GM15510 (cell line): ENCODE results near the gene WDR27.

ENCODE experiments used
- POLR2A ChIP-seq: IDR thresholded peaks from 3 replicates; pipeline ENCODE4 v1.6.1; 2011; ENCODE audit warnings: borderline replicate concordance; ENCODE audit not compliant: insufficient read length; ENCODE audit errors: extremely low read depth

WDR27 gene

GRCh38 chr6:169579407-169580111 is 122.3 kb downstream of the WDR27 start:
- TF ChIP-seq POLR2A, result no peak

- TF ChIP-seq POLR2A, result no peak
These were observed 123.9 kb downstream of the WDR27 start for GRCh38 chr6:169577974-169578373.

DNA sequence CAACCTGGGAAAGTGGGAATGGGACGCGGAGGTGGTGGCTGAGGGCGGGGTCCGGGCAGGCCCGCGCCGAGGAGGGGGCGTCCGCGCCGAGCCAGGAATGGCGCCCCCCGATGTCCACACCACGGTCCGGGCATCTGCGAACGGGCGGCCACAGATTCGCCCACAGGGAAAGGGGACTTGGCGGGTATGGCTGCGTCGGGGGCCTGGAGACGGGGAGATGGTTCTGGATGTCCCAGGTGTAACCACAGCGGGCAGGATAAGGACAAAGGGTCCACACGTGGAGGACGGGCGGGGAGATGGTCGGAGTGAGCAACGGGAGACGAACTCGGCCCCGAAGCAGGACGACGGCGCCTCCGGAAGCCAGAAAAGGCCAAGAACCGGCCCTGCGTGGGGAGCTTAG is 124.6 kb downstream of the WDR27 start:
- TF ChIP-seq POLR2A, result no peak

DNA sequence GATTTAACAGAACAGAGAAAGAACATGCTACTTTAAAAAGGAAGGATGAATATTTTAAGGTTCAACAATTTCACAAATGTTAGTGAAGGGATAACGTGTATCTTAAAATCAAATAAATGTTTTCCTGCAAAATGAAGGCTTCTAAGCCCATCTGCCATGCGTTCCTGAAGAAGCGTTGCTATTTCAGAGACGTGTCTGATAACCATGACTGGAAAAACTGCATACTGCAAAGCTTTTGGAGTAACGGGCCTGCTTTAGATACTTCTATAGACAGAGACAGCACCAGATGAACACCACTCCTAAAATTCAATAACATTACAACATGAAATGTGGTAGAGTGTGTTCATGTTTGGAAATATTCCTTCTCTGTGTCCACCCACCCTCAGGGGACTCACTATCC is 126.0 kb downstream of the WDR27 start:
- no peak for TF ChIP-seq POLR2A

GRCh38 chr6:169575365-169575764 is 126.5 kb downstream of the WDR27 start:
- TF ChIP-seq POLR2A, result no peak

DNA sequence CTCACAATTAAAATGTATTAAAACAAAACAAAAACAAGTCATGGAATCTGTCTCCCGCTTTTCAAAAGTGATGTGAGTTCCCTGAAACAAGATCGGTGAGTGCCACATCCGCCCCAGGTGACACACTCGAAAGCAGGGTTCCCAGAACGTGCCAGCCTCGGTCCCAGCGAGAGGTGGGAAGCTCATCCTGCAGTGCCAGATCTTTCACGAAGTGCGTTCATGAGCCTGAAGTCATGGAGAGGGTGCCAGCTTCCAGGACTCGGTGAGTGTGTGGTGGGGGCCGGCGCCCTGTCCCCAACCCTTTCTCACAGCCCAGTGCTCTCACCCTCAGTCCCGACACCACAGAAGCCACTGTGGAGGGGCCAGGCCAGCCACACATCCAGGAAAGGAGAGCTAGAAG is 127.4 kb downstream of the WDR27 start:
- TF ChIP-seq POLR2A, result no peak

DNA sequence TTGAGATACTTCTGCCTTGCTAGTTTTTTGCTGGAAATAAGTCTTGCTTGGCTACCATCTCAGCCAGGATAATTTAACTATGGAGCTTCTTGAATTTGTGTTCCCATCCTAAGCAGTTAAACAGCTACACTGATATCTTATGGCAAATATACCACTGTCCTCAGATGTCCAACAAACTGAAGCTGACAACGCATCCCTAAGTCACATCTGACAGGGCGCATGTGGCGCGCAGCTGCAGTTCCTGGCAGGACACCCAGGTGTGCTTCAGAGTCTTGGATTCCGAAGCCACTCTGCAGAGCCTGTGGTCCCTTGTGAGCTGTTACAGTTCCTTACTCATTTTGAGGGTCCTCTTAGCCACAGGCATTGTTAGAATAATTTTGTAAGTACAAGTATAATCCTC is 127.9 kb downstream of the WDR27 start:
- TF ChIP-seq POLR2A, result no peak

DNA sequence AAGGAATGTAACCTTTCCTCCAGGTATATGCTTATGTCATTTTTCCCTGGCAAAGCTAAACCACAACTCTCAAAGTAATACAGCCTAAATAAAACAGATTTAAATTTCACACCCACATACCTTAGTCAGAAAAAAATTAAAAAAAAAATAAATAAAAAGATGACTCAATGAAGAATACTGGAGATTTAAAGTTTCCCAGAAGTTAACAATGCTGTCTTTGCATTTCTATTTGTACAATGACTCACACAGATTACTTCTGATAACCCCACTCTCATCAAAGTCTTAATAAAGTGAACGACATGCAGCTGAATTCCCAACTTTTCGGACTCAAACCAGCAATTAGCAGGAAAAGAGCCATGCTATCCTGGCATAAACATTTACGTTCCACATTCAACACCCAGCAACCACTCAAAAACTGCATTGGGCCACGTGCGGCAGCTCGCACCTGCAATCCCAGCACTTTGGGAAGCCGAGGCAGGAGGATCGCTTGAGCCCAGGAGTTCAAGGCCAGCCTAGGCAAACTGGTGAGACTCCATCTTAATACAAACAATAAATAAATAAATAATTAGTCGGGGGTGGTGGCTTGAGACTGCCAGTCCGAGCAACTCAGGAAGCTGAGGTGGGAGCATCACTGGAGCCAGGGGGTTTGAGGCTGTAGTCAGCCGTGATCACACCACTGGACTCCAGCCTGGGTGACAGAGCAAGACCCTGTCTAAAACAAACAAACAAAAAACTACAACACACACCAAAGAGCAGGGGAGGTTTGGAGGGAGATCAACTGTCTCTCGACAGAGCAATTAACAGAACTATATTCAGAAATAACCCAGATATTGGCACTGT is 130.5 kb downstream of the WDR27 start:
- no peak for TF ChIP-seq POLR2A

DNA sequence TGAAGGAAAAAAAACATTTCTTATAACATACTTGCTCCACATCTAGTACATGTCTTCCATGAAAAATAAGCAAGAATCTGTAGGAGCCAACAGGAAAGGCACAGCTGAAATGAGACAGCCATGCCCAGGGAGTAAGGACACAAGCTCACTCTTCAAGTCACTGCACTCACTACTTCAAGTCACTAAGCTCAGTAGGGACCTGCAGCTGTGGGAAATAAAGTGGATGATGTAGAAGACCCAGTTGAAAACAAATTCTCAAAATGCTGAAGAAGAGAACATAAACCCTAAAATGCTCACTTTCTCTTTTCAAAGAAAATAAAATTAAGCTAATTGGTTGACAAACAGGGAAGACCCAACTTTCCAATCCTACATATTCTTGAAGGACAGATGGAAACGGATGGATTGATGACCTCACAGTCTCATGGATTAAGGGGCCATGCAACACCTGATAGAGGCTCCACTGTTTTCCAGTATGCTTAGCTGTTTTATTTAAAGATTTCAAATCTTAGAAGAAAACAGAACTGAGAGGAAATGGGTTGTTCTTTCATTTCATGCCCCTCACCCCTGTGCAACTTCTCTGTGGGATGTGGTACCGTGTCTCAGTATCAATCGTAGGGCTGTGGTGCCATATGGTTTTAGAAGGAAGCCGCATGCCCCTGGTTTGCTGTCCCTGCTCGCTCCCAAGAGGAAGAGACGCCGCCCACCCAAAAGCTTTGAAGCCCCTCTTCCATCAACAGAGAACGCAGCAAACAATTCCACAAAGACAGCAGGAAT is 133.3 kb downstream of the WDR27 start:
- TF ChIP-seq POLR2A, result no peak

DNA sequence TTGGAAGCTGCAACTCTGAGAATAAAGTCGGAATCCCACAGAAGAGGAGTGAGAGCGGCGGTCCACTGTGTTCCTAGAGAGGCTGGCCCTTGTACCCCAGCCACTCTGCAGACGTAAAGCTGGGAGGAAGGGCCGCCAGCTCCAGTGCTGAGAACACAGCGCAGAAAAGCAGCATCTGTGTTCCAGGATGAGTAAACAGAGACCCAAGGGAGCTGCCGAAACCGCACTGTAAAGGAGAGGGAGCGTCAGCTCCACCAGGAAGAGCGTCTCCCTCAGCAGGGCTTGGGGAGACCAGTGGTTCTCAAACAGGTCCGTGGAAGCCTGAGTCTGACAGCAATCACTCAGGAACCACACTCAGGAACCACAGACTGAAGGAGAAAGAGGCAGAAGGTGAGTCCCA is 134.0 kb downstream of the WDR27 start:
- TF ChIP-seq POLR2A, result no peak

DNA sequence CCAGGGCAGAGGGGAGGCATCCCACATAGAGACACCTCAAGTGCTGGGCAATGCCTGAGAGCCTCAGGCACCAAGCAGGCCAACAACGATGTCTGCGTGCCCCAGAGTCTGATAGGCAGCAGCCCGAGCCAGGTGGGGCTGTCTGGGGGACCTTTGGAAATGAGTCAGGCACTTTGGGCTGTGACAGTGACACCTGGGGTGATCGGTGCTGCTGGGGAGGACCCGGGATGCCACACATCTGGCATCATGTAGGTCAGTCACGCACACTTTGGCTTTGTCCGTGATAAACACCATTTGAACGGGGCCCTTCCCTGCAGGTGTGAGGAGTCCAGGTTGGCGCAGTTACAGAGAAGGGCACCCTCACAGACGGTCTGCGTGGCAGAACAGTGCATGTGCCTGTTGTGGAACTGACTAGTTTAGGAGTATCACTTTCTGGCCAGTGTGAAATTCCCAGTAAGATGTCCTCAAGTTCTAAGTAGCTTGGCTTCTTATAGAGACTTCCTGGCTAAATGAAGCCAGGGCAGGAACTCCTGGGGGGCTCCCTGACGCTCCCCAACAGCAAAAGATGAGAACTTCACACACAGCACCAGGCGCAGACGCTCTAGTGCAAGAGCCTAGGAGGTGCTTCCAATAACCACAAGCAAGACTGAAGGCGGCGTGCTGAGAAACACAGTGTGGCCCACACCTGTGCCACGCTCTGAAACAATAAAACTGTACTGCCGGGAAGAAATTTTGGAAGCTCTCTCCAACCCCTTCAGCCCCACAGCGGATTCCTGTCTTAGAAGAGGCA is 134.7 kb downstream of the WDR27 start:
- TF ChIP-seq POLR2A, result no peak

DNA sequence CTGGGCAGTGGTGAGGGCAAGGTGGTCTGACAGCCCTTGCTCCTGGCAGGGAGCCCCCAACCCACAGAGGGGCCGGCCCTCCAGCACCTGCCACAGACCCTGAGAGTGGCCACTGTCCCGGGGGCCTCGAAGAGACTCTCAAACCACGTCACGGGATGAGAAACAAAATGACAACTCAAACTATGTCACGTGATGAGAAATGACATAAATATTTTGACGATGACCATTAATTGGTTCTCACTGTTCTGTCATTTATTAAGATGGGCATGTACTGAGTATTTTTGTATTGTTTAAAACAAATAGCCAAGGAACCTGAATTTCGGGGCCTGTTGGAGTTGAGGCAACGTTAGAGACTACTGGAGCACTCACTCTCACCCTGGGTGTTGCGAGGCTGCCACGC is 135.5 kb downstream of the WDR27 start:
- no peak for TF ChIP-seq POLR2A

DNA sequence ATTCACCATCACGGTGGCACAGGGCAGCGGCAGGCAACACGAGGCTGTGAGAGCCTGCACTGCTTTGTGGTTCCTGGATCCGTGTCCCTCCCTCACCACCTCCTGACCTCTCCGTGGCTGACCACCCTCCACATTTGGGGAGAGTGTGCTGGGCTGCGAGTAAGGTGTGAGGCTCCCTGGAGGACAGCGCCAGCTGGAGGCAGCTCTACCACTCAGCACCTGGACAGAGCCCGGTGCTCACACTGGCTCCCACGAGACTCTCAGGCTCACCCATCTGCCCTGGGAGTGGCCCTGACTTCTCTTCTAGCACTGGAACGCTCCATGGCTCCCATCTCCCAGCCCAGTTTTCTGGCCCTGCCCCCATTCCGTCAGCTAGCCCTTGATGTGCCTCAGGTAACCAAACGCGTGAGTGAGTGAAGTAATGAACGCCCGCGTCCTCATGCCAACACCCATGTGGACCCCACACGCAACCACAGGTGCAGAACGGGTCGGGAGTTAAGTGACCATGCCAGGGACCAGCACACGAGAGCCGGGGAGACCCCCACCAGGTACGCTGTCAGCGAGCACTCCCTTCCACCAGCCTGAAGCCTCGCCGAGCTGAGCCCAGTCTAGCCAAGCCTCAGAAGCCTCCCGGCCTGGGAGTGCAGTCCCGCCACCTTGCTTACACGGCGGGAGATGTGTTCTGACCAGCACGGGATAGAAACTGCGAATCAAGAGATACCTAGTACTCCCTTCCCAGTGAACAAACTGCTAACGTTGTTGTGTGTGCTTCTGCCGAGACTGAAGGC is 137.2 kb downstream of the WDR27 start:
- no peak for TF ChIP-seq POLR2A

DNA sequence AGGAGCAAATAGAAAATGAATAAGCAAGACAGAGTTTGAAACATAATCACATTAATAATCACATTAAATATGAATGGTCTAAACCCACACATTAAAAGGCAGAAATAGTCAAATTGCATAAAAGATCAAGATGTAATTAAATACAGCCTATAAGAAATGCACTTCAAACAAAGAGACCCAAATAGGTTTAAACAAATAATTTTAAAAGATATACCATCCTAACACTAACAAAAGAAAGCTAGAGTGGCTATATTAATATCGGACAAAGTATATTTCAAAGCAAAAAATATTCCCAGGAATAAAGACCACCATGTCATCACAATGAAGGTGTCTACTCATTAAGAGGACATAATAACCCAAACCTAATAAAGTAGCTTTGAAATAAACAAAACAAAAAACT is 140.2 kb downstream of the WDR27 start:
- no peak for TF ChIP-seq POLR2A

DNA sequence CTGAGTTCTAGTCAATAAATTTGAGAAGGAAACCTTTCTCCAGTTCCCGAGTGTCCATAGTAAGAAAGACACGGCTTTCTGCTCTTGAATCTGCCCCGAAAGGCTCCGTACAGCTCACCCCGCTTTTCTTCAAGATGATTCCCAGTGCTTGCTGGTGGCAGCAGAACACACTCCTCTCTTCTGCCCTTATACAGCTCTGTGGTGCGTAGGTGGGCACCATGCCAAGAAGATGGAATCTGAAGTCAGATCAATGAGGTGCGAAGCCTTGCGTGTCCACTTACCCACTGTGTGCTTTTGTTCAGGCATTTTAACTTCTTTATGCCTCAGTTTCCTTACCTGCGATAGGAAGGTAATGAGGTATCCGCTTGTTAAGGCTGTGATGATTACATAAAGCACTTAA is 142.2 kb downstream of the WDR27 start:
- TF ChIP-seq POLR2A, result no peak
